ENCODE results near the gene ZCCHC14.
"Not testable (repeated sequence)": the region's sequence is repeated elsewhere in the genome, so short reads cannot be mapped to it uniquely, and the experiment has no call there.

The ZCCHC14 gene

GRCh38 chr16:87497023-87497766 is 4.4 kb upstream of the ZCCHC14 start:
- DNase-seq (ENCODE audit: low spot score) = not testable (repeated sequence)

- no peak for DNase-seq (ENCODE audit: low spot score)
These were observed 3.6 kb upstream of the ZCCHC14 start for GRCh38 chr16:87496447-87496801.

- DNase-seq (ENCODE audit: low spot score) = no peak
These were observed 3.0 kb upstream of the ZCCHC14 start for GRCh38 chr16:87495578-87496446.

GRCh38 chr16:87493608-87494280 is 920 bp upstream of the ZCCHC14 start:
- DNase-seq (ENCODE audit: low spot score) = no peak

- DNase-seq (ENCODE audit: low spot score) = no peak
These were observed 563 bp downstream of the ZCCHC14 start for GRCh38 chr16:87492291-87492630.

GRCh38 chr16:87491522-87492290 is 1.1 kb downstream of the ZCCHC14 start:
- no peak for DNase-seq (ENCODE audit: low spot score)

- DNase-seq (ENCODE audit: low spot score) = peak; percentile 58
These were observed 1.9 kb downstream of the ZCCHC14 start for GRCh38 chr16:87490799-87491521.

GRCh38 chr16:87490096-87490798 is 2.6 kb downstream of the ZCCHC14 start:
- DNase-seq (ENCODE audit: low spot score) = no peak

GRCh38 chr16:87489434-87490045 is 3.3 kb downstream of the ZCCHC14 start:
- DNase-seq (ENCODE audit: low spot score) = no peak

- DNase-seq (ENCODE audit: low spot score) = not testable (repeated sequence)
These were observed 3.9 kb downstream of the ZCCHC14 start for GRCh38 chr16:87488960-87489359.

GRCh38 chr16:87487361-87487924 is 5.4 kb downstream of the ZCCHC14 start:
- peak; percentile 62 for DNase-seq (ENCODE audit: low spot score)

GRCh38 chr16:87486713-87487247 is 6.0 kb downstream of the ZCCHC14 start:
- no peak for DNase-seq (ENCODE audit: low spot score)

GRCh38 chr16:87486282-87486681 is 6.5 kb downstream of the ZCCHC14 start:
- no peak for DNase-seq (ENCODE audit: low spot score)

GRCh38 chr16:87485792-87486191 is 7.0 kb downstream of the ZCCHC14 start:
- not testable (repeated sequence) for DNase-seq (ENCODE audit: low spot score)

GRCh38 chr16:87484487-87485331 is 8.1 kb downstream of the ZCCHC14 start:
- DNase-seq (ENCODE audit: low spot score) = no peak

- DNase-seq (ENCODE audit: low spot score) = no peak
These were observed 9.3 kb downstream of the ZCCHC14 start for GRCh38 chr16:87483481-87483880.

GRCh38 chr16:87482670-87483069 is 10.2 kb downstream of the ZCCHC14 start:
- DNase-seq (ENCODE audit: low spot score) = not testable (repeated sequence)

GRCh38 chr16:87482266-87482665 is 10.6 kb downstream of the ZCCHC14 start:
- no peak for DNase-seq (ENCODE audit: low spot score)

GRCh38 chr16:87481711-87482110 is 11.1 kb downstream of the ZCCHC14 start:
- DNase-seq (ENCODE audit: low spot score) = not testable (repeated sequence)

Data from HuH-7 (cell line).